ENCODE measurements around the gene ZNRF4. TPM values are rescaled to one million over a fixed set of nuclear protein-coding genes. Genes with fewer than 3 reads are reported as not detected.
"Not testable (repeated sequence)": the region's sequence is repeated elsewhere in the genome, so short reads cannot be mapped to it uniquely, and the experiment has no call there.

The ZNRF4 gene
- total RNA-seq, 4 donors from 2014 or later = not detected

GRCh38 chr19:5436106-5436947 is 18.9 kb upstream of the ZNRF4 start:
- WGBS, 2 donors = 0% methylated on average over 4 to 8 of the region's 41 CpGs
- TF ChIP-seq CTCF (IDR thresholded peaks at IDR 0.05) (no peak), POLR2A (IDR thresholded peaks at IDR 0.05) (no peak)

GRCh38 chr19:5436948-5437306 is 18.3 kb upstream of the ZNRF4 start:
- Histone ChIP-seq H3K36me3 (no peaks in the 10 kb centered on the region), H3K9me3 (no peaks in the 10 kb centered on the region), H3K27ac (no peak overlapping the region), H3K4me3 (no peak overlapping the region), H3K27me3 (peaks cover 0 to 56% (median 0%) of the 10 kb centered on the region in 4 donors), H3K4me1 (peaks cover 0 to 10% (median 4%) of the 10 kb centered on the region in 3 donors)
- no peak for DNase-seq
- no peak for TF ChIP-seq CTCF (IDR thresholded peaks at IDR 0.05)
- TF ChIP-seq POLR2A (IDR thresholded peaks at IDR 0.05) = no peak
- WGBS, 2 donors = 15 to 19% methylated on average over 3 to 10 of the region's 15 CpGs
- intact Hi-C loops (cut with DNase I) = no loop called here

More at GRCh38 chr19:5436106-5436947, 18.9 kb upstream of the ZNRF4 start:
- intact Hi-C loops (cut with DNase I) = no loop called here
- Histone ChIP-seq H3K27ac (no peak overlapping the region), H3K4me3 (no peak overlapping the region), H3K27me3 (peaks cover 0 to 56% (median 0%) of the 10 kb centered on the region in 4 donors), H3K36me3 (no peaks in the 10 kb centered on the region), H3K9me3 (no peaks in the 10 kb centered on the region), H3K4me1 (peaks cover 0 to 10% (median 4%) of the 10 kb centered on the region in 3 donors)
- no peak for DNase-seq

- H3K4me1 ChIP-seq; H3K27ac ChIP-seq; H3K36me3 ChIP-seq; DNase-seq; H3K9me3 ChIP-seq; intact Hi-C loops (cut with DNase I); H3K4me3 ChIP-seq: not testable (repeated sequence)
- peaks cover 0 to 52% (median 0%) of the 10 kb centered on the region in 4 donors for H3K27me3 ChIP-seq
- WGBS, 2 donors = 80 to 83% methylated on average over 8 of the region's 8 CpGs
These were observed 16.5 kb upstream of the ZNRF4 start for GRCh38 chr19:5438756-5439155.

GRCh38 chr19:5439452-5439851 is 15.8 kb upstream of the ZNRF4 start:
- DNase-seq = no peak
- Histone ChIP-seq H3K9me3 (no peaks in the 10 kb centered on the region), H3K4me1 (peaks cover 0 to 10% (median 4%) of the 10 kb centered on the region in 3 donors), H3K27ac (no peak overlapping the region), H3K4me3 (no peak overlapping the region), H3K27me3 (peaks cover 0 to 59% (median 0%) of the 10 kb centered on the region in 4 donors), H3K36me3 (no peaks in the 10 kb centered on the region)
- TF ChIP-seq CTCF (IDR thresholded peaks at IDR 0.05) (no peak), POLR2A (IDR thresholded peaks at IDR 0.05) (no peak)
- intact Hi-C loops (cut with DNase I) = no loop called here

- WGBS, 2 donors = 31 to 40% methylated on average over 1 of the region's 1 CpG
- no peak for DNase-seq
- Histone ChIP-seq H3K27ac (no peak overlapping the region), H3K36me3 (no peaks in the 10 kb centered on the region), H3K9me3 (no peaks in the 10 kb centered on the region), H3K4me3 (no peak overlapping the region), H3K4me1 (peaks cover 0 to 10% (median 4%) of the 10 kb centered on the region in 3 donors), H3K27me3 (peaks cover 0 to 58% (median 0%) of the 10 kb centered on the region in 4 donors)
- intact Hi-C loops (cut with DNase I) = no loop called here
- TF ChIP-seq POLR2A (IDR thresholded peaks at IDR 0.05) (no peak), CTCF (IDR thresholded peaks at IDR 0.05) (no peak)
These were observed 14.9 kb upstream of the ZNRF4 start for GRCh38 chr19:5440299-5440698.
